Middle frontal gyrus (tissue), 1 donor: Measurements from ENCODE around the gene TCERG1L.

ENCODE experiments used
- DNase-seq: peaks from one replicate; pipeline ENCODE4 v3.0.0-alpha.2; 2015; ENCODE audit warnings: low spot score; ENCODE audit errors: extremely low spot score

The TCERG1L gene

DNA sequence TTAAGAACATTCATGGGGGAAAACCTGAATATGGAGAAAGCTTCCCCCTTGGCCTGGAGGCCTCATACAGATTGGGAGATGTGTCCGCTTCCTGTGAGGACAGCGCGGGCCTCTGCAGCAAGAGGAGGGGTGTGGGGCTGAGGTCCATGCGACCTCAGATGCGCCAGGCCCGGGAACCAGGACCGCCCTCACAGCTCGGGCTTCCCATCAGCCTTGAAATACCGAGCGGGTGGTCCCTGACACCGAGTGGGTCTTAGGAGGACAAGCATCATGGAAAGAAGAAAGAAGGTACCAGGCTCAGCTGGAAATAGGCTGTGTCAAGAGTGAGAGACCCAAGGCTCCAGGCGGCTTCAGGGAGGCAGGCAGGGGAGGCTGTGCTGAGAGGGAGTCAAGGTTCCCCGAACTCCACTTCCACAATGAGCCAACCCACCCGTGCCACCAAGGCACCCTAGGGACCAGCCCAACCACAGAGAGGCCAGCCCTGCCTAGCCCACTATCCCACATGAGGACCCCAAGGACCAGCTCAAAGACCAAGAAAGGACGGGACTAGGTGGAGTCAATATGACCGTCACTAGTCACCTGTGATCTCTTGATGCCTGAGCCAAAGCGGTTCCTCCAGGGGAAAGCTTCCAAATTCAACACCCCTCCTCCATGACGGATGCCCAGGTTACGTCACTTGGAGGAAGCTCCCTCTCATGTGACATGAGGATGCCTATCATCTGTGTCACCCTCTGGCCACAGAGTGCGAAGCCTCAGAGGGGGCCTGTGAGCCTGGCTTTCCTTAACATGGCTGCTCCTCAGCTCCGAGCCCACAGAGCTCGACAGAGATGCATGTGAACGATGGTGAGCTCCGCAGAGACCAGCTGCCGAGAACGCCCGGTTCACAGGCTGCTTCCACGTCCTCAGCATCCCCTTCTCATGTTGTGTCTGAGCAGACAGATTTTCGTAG, 103.7 kb downstream of the TCERG1L start:
- DNase-seq, result no peak

DNA sequence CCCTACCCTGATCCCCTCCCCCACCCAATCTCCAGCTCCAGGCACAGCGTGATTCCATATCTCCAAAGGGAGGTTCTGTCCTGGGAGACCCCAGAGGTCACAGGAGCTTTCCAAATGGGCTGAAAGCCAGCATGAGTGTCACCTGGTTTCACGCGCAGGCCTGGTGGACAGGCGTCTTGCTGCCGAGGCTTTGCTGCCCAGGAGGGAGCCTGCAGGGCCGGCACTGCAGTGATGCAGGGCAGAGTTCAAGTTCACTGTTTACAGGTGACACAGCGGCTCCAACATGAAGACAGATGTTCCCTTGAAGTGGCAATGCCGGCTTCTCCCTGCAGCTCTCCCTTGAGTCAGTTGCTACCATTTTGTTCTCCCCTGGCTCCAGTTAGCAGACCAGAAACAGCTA, 104.3 kb downstream of the TCERG1L start:
- DNase-seq, result no peak

DNA sequence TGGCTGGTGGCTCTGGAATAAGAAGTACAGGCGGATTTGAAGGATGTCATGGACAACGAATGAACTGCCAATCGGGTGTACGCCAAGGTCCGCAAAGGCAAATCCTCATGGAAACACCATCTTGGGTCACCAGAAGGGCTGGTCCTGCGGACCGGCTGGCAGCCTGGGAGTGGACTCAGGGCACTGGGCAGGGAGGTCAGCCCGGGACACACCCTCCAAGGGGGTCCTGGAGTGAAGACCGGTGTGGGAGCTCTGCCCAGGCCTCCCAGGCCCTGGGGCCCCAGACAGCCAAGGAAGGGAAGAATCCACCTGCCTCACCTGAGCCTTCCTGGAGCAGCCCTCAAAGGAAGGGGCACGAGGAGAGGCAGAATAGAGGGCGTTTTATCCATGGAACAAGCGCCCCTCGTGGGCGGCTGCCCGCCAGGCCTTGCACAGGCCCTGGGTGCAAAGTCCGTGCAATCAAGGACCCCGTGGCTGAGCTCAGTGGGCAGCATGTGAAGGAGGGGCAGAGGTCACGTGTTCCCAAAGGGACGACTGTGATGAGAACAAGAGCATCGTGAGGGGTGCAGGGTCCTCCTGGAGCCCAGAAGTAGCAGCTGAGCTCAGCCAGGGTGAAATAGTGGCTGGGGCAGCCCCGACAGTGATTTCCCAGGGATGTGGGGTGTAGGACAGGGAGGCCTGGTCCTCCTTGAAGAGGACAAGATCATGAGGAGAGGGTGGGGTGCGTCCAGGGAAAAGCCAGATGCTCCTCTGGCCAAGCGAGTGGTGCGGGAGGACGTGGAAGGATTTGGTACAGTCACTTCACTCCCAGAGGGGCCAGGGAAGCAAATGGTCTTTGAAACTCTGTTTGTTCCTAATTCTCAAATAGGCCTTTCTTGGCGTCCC, 105.2 kb downstream of the TCERG1L start:
- no peak for DNase-seq

- no peak for DNase-seq
Observed at GRCh38 chr10:131205556-131205955, 106.0 kb downstream of the TCERG1L start.

DNA sequence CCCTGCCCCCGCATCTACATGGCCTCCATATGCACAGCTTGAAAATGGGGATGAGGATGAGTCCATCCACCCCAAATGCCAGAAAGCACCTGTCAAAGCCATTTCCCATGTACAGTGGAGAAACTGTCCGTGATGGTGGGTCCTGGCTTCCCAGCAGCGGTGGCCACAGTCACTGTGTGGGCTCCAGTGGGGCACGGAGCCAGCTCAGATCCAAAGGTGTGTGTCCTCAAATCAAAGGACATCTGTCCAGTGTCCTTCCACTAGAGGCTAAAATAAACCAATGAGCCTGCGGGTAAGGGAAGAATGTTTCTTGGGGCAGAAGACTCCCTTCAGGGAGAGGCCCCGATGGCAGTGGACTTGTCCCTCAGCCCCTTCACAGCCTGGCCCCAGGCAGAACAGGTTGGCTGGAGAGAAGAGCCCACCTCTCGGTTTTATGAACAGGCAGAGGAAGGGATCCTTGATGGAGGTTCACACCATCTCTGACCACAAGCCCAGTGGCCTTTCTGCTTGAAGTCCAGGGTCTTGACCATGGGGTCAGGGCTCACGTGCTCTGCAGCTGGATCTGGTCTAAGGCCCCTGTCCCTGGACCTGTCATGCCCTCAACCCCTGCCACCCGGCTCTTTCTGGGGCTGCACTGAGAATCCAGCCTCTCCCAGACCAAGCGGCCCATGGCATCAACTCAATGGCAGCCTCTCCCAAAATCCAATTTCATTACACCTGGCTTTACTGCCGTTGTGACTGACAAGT, 106.9 kb downstream of the TCERG1L start:
- DNase-seq, result no peak

DNA sequence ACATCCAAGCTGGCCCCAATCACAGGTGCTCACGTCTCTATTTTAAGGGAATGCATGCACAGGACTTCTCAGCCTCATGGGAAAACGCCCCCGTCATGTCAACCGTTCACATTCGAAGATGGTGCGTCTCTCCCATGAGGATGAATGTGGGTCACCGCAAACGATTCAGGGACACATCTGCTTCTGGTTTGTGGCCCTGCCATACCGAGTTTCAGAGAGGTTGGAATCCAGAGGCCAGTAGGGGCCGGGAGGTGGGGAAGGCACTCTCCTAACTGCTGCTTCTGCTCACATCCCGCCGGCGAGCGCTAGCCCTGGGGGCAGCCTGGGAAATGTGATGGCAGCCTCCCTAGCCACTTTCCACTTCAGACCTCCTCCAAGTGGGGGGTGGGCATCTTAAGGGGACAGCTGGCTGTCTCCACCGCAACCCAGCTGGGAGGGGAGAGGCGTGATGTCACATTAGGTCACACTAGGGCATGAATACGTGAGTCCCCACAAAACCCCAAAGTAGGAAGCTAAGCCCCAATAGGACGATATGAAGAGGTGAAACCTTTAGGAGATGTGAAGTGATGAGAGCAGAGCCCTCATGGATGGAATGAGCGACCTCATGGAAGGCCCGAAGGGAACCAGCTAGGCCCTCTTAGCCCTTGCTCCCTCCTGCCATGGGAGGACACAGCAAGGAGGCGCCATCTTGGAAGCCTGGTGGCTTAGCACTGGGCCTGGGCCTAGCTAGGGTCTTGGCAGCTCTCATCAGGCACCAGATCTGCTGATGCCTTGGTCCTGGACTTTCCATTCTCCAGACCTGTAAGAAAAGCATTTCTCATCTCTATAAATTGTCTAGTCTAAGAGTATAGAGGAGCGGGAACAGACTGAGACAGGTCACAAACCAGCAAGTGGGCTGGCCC, 107.8 kb downstream of the TCERG1L start:
- no peak for DNase-seq

GRCh38 chr10:131202990-131203389, 108.5 kb downstream of the TCERG1L start:
- no peak for DNase-seq

GRCh38 chr10:131201741-131202515, 109.6 kb downstream of the TCERG1L start:
- DNase-seq, result no peak

DNA sequence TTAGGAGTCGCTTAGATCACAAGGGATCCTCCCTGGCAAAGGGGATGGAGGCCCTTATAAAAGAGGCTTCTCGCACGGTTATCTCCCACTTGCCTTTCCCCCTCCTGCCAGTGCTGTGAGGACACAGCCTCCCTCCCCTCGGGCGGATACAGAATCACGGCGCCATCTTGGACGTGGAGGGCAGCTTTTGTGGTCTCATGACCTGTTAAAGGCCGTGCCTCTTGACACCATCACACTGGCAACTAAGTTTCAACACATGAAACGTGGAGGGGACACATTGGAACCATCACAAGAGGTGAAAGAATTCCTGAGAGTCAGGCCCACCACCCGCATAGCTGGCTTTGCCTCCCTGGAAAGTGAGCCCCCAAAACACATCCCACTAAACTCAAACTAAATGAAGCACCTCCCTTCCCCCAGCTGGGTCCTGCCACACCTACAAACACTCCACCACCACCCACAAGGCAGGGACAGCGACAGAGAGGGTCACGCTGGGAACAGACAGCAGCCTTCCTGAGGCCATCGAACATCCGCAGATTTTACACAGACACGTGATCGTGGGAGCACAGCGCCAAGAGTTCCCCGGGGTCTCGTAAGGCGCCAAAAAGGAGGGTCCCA, 110.6 kb downstream of the TCERG1L start:
- DNase-seq, result no peak

DNA sequence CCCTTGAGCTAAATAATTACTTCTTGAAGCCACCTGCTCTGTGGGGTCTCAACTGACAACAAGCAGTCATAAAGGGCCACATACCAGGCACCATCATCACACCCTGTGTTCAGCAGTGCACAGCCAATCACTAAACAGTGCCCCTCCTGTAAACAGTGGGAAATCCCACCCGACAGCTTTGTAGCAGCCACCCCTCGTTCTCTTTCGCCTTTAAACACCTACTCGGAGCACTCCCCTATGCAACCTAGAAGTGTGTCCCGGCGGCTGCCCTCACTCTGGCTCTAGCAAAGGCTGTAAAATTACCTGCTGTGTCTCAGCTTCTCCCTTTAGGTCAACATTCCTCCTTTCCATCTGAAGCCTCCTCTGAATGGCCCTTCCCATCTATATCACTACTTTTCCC, 111.9 kb downstream of the TCERG1L start:
- no peak for DNase-seq

GRCh38 chr10:131198843-131199242, 112.7 kb downstream of the TCERG1L start:
- DNase-seq, result no peak

DNA sequence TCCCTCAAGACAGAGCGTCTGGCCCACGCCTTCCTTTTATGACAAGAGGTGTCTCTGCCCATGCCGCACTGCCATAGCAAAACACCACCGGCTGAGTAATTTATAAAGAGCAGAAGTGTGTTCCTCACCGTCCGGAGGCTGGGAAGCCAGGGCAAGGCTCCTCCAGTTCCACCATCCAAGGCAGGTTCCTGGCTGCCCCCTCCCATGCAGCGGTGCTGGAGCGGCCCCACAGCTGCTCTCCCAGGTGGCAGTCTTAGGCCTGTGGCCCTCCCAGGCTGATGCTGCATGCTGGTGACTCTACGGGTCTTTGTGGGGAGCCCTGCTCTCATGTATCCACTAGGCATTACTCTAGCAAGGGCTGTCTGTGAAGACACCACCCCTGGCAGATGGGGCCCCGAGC, 113.1 kb downstream of the TCERG1L start:
- DNase-seq, result no peak

GRCh38 chr10:131196176-131196885, 115.2 kb downstream of the TCERG1L start:
- DNase-seq, result no peak

GRCh38 chr10:131195558-131196159, 115.9 kb downstream of the TCERG1L start:
- DNase-seq, result no peak

DNA sequence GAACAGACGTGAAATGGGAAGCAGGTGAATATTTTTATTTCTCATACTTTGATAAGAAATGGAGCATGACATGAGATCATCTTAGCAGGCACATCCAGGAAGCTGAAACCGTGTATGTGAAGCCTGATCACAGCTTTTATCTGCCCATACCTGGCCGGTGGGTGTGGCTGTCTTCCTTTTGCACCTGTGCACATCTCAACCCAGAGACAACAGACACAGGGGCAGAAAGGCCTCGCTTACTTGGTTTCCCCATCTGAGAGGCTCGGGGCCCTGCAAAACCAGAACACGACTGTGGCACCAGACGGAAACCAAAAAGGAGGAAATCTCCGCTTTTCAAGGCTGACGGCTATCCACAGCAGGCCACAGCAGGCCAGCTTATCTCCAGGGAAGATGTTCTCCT, 116.4 kb downstream of the TCERG1L start:
- no peak for DNase-seq

GRCh38 chr10:131193923-131194322, 117.6 kb downstream of the TCERG1L start:
- DNase-seq, result no peak

DNA sequence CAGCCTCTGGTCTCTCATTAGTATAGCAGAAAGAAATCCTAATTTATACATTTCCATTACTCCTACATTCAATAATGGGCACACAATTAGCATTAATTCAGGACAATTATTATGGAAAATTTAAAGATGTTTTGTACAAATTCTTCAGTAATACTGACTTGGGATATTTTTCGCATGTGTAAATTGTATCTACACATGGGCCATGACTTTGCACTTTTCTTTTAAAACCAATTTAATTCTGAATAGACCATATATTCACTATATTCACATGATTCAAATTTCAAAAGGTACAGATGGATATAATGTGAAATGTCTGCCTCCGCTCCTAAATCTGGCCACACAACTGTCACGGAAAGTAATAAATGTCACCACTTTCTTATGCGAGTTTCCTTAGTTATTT, 123.0 kb downstream of the TCERG1L start:
- no peak for DNase-seq

- DNase-seq, result no peak
Observed at GRCh38 chr10:131187926-131188325, 123.6 kb downstream of the TCERG1L start.
